ENCODE data around the gene TMEM234. TPM values are rescaled to one million over a fixed set of nuclear protein-coding genes. Genes with fewer than 3 reads are reported as not detected.
A peak's percentile ranks its signal among the peaks of the same experiment; 100 is the strongest.

TMEM234 gene
- total and polyA plus RNA-seq, 2 donors from 2014 or later, result 20.5 to 39.4 TPM

GRCh38 chr1:32256473-32257226, 34.5 kb upstream of the TMEM234 start:
- Histone ChIP-seq H3K36me3 (ENCODE audit: control insufficient read depth in 2 of 3, insufficient read depth in 3 of 3, low read length in 3 of 3) (no peaks in the 10 kb centered on the region), H3K4me3 (ENCODE audit: low read length in 3 of 3) (no peak overlapping the region), H3K27me3 (ENCODE audit: control insufficient read depth, insufficient read depth, low read length) (no peaks in the 10 kb centered on the region), H3K9ac (ENCODE audit: low read length in 3 of 3) (no peak overlapping the region), H3K9me3 (ENCODE audit: control insufficient read depth in 2 of 3, insufficient read depth in 1 of 3, low read length in 3 of 3) (no peaks in the 10 kb centered on the region), H3K4me1 (ENCODE audit: control insufficient read depth in 2 of 3, insufficient read depth in 2 of 3, low read depth in 1 of 3, low read length in 3 of 3) (peaks cover 0 to 7% (median 0%) of the 10 kb centered on the region in 3 donors), H3K27ac (ENCODE audit: low read depth in 2 of 2, low read length in 2 of 2) (no peak overlapping the region)
- no peak for FAIRE-seq
- no peak for DNase-seq
- intact Hi-C loops (cut with DNase I), result no loop called here
- TF ChIP-seq CTCF (IDR thresholded peaks at IDR 0.05; ENCODE audit: borderline replicate concordance, extremely low read depth, insufficient read depth), result no peak

- intact Hi-C loops (cut with DNase I), result no loop called here
- no peak overlapping the region for H3K9ac ChIP-seq (ENCODE audit: low read length in 3 of 3)
- FAIRE-seq (no peak), DNase-seq (no peak)
- H3K27me3 ChIP-seq (ENCODE audit: control insufficient read depth, insufficient read depth, low read length), result no peaks in the 10 kb centered on the region
- H3K9me3 ChIP-seq (ENCODE audit: control insufficient read depth in 2 of 3, insufficient read depth in 1 of 3, low read length in 3 of 3), result no peaks in the 10 kb centered on the region
- no peak overlapping the region for H3K27ac ChIP-seq (ENCODE audit: low read depth in 2 of 2, low read length in 2 of 2)
- TF ChIP-seq CTCF (IDR thresholded peaks at IDR 0.05; ENCODE audit: borderline replicate concordance, extremely low read depth, insufficient read depth), result no peak
- no peak overlapping the region for H3K4me3 ChIP-seq (ENCODE audit: low read length in 3 of 3)
- H3K4me1 ChIP-seq (ENCODE audit: control insufficient read depth in 2 of 3, insufficient read depth in 2 of 3, low read depth in 1 of 3, low read length in 3 of 3), result peaks cover 0 to 16% (median 3%) of the 10 kb centered on the region in 3 donors
- no peaks in the 10 kb centered on the region for H3K36me3 ChIP-seq (ENCODE audit: control insufficient read depth in 2 of 3, insufficient read depth in 3 of 3, low read length in 3 of 3)
Observed at GRCh38 chr1:32255072-32256071, 33.2 kb upstream of the TMEM234 start.

GRCh38 chr1:32250893-32251716, 29.0 kb upstream of the TMEM234 start, which contains the start of gene LCK:
Gene LCK (plus strand): TSS chr1:32251265. CDS start chr1:32274330, 23,065 bp downstream.
- no peak for TF ChIP-seq CTCF (IDR thresholded peaks at IDR 0.05; ENCODE audit: borderline replicate concordance, extremely low read depth, insufficient read depth)
- DNase-seq (peak in 1 of 5 donors; percentile 79), FAIRE-seq (no peak)
- H3K36me3 ChIP-seq (ENCODE audit: control insufficient read depth in 2 of 3, insufficient read depth in 3 of 3, low read length in 3 of 3), result no peaks in the 10 kb centered on the region
- H3K27ac ChIP-seq (ENCODE audit: low read depth in 2 of 2, low read length in 2 of 2), result peak within 1 kb of the TSS; percentile 71 to 81
- no peaks in the 10 kb centered on the region for H3K9me3 ChIP-seq (ENCODE audit: control insufficient read depth in 2 of 3, insufficient read depth in 1 of 3, low read length in 3 of 3)
- no peaks in the 10 kb centered on the region for H3K27me3 ChIP-seq (ENCODE audit: control insufficient read depth, insufficient read depth, low read length)
- peak within 1 kb of the TSS in 1 of 3 donors; percentile 40 for H3K9ac ChIP-seq (ENCODE audit: low read length in 3 of 3)
- intact Hi-C loops (cut with DNase I), result no loop called here
- no peak within 1 kb of the TSS for H3K4me3 ChIP-seq (ENCODE audit: low read length in 3 of 3)
- peaks cover 0 to 29% (median 9%) of the 10 kb centered on the region in 3 donors for H3K4me1 ChIP-seq (ENCODE audit: control insufficient read depth in 2 of 3, insufficient read depth in 2 of 3, low read depth in 1 of 3, low read length in 3 of 3)
